Stimulated activated CD4-positive, alpha-beta T cell treated with anti-CD3 and anti-CD28 coated beads, Interleukin-4, amount 100 ng/mL, for 4 hours (primary cell): Measurements from ENCODE around the gene CMSS1.
"Not testable (repeated sequence)": the region's sequence is repeated elsewhere in the genome, so short reads cannot be mapped to it uniquely, and the experiment has no call there.

Experiments used
- DNase-seq, 2 experiments: peaks; one replicate each; pipeline ENCODE4 v3.0.0-alpha.2; 2020

The CMSS1 gene

GRCh38 chr3:100093831-100094230 lies 276.2 kb downstream of the CMSS1 start:
- DNase-seq, result no peak

DNA sequence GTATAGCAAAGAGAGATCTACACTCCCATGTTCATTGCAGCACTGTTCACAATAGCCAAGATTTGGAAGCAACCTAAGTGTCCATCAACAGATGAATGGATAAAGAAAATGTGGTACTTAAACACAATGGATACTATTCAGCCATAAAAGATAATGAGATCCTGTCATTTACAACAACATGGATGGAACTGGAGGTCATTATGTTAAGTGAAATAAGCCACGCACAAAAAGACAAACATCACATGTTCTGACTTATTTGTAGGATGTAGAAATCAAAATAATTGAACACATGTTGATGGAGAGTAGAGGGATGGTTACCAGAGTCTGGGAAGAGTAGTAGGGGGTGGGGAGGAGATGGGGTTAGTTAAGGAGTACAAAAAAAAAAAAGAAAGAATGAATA lies 278.6 kb downstream of the CMSS1 start:
- DNase-seq, result not testable (repeated sequence)

GRCh38 chr3:100096866-100097265 lies 279.2 kb downstream of the CMSS1 start:
- DNase-seq, result no peak

GRCh38 chr3:100097919-100098783 lies 280.5 kb downstream of the CMSS1 start:
- DNase-seq, result no peak

DNA sequence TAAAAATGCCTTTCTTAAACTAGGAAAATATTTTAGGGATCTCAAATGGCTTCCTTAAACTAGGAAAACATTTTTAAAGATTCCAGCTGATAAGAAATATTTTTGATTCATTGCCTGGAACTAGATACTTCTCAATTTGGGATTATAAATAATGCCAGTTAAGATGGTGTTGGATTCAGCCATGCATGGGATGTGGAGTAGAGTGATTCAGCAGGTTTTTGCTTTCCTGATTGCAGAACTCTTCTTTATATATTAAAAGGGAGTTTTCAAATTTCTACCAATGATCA lies 281.1 kb downstream of the CMSS1 start:
- no peak for DNase-seq

DNA sequence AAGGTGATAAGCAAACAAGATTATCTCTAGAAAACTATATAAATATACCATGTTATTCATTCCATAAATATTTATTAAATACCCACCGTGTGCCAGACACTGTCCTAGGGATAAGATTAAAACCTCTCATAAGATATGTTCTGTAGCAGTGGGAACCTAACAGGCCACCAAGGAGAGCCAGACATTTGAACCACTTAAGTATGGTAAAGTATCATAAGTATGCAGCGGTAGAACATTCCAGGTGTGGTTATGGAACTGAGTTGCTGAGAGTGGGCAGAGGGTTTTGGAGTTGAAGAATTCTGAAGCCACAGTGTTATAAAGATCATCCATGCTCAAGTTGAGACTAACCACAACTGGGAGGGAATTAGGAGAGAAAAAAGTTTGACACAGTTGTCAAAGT lies 282.0 kb downstream of the CMSS1 start:
- no peak for DNase-seq

DNA sequence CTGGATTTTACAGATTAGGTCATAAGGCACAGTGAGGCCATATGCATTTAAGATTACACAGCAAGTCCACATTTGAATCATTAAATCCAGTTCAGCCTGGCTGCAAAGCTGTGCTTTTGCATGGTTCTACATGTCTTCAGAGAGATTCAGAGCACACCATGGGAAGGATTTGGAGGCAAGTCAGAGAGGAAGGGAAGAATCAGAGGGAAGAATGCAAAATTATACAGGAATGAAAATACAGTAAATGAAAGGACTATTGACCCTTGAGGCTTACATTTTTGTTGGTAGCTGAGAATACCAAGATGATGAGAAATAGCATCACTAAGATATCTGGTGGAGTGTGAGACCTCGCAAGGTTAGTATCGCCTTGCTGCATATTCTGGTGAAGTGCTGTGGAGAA lies 282.8 kb downstream of the CMSS1 start:
- no peak for DNase-seq

DNA sequence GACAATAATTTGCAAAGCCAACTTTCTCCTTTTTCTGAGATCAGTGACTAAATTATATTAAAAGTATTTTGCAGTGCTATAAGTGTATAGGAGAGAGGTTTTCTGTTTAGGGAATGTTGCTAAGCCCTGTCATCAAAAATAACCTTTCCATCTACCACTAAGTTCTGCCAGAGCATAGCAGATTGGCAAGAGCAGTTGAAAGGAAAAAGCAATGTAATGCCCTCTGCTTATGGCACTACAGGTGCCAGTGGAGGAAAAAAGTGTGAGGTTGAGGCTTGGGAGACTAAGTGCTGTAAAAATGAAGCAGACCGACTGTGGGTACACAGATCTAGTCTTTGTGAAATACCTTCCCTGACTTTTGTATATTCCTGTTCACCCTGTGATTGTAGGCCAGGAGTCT lies 285.1 kb downstream of the CMSS1 start:
- DNase-seq, result no peak

GRCh38 chr3:100103558-100104441 lies 286.1 kb downstream of the CMSS1 start:
- no peak for DNase-seq

- no peak for DNase-seq
Observed at GRCh38 chr3:100104442-100104798, 286.8 kb downstream of the CMSS1 start.

GRCh38 chr3:100104817-100105413 lies 287.3 kb downstream of the CMSS1 start:
- DNase-seq, result no peak

DNA sequence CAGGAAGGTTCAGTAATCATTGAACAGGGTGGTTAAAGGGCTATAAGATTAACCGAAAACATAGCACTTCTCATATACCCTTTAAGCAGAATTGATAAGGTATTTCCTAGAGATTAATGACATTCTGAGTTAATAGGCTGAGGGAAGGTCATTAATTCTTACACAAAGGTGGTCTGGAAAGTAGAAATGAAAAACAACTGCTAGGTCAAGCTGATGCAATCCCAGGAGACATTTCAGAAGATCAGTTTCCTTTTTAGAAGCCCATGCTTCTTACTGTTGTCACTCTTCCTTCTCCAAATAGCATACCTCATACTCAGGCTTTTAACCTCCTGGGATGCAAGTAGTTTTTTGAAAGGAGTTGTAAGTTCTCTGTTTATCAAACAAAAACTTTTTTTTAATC lies 287.8 kb downstream of the CMSS1 start:
- no peak for DNase-seq

DNA sequence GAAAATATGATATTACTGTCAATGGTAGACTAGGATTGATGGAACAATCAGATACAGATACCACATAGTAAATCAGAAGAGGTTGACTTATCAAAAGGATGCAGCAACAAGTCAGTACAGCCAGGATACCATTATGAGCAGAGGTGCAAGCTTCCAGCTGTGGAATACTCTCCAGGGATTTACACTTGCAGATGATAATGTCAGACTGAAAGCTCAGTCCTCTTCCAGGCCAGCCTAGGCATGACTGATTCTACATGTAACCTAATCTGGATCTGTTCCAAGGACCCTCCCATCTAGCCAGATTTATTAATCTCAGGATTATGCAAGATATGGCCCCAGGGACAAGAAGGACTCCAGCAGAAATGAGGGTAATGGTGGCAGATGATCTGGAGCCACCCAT lies 288.4 kb downstream of the CMSS1 start:
- no peak for DNase-seq

- no peak for DNase-seq
Observed at GRCh38 chr3:100106531-100107141, 289.0 kb downstream of the CMSS1 start.

DNA sequence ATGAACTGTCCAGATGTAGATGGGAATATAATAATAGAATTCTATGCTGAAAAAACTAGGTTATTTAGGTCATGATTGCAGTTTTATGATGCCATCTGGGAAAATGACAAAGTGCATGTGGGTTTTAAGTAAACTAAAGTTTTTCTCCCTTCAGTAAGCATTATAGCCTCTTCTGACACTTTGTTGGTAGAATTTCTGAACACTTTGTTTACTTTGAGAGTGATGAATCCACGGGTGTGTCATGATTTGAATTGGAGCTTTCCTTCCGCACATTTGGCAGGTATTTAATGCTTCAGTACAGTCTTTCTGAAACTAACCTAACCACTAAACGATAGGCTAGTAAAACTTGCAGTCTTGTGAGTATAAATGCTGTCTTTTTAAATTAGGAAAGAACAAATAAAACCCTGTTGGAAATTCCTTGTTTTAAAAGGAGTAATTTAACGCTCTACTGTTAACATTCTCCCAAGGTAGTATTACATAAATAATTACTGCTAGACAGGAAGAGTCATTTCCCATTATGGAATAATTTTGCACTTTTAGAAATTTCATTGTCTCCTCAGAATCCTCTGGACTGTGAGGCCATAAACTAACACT lies 289.7 kb downstream of the CMSS1 start:
- no peak for DNase-seq

DNA sequence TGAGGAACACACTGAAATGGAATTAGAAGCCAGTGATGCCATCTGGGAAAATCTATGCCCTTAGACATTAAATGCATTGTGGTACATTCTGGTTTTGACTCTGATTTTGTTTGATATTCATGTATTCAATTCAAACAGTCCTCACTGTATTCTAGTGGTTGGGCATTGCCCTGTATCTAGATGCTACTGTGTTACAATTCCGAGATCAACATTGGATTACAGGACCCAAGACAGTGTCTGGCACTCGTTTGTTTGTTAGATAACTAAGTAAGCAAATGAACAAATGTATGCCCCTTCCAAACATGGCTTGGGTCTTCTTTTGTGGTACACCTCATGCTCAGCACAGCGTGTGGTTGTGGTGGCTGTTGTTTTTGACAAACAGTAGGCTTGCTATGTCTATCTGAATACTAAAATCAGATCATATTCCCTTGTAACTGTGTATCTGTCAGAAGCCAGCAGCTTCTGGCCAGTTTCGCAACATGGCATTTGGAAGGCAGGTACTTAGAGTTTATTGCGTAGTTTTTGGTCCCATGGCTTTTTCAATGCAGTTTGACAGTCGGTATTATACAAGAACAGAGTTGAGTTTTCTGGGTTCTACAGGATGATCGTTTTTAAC lies 290.9 kb downstream of the CMSS1 start:
- no peak for DNase-seq

GRCh38 chr3:100110162-100110561 lies 292.5 kb downstream of the CMSS1 start:
- no peak for DNase-seq

DNA sequence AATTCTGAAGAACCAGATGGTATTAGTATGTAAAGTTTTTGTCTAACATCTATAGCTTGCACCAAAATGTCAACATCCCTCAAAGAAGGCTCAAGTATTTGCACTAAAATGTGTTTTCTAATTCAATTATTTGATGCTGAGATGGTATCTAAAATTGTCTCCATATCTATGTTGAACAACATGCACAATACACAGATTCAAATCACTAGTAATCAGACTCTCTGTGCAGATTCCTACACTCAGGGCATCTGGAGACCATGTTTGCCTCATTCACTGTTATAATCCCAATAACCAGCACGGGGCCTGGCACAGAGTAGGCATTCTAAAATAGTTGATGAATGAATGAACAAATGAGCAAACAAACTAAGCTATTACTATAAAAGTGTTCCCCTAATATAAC lies 294.1 kb downstream of the CMSS1 start:
- no peak for DNase-seq

GRCh38 chr3:100113723-100114412 lies 296.2 kb downstream of the CMSS1 start:
- no peak for DNase-seq

DNA sequence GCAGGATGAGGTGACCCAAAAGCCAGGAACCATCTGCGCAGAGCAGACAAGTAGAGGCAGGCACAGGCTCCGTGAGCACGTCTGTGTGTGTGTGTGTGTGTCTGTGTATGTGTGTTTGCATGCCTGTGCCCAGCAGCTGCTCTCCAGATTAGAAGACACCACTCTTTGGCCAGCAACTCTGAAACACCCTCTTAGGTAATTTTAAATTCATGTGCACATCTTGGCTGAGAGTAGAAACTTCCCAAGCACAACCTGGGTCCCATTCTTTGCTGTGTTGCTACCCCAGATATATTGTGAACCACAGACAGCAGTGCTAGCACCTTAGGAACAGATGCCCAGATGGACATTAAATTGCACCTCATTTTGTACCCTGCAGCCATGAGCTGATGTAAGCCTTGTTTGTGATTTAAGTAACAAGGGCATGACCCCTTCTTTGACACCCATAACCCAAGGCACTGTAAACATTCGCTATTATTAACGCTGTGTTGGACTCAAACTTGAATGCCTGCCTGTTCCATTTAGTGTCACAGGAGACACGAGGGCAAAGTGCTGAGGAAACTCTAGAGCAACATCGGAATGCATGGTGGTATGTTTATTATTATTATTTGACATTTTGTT lies 296.9 kb downstream of the CMSS1 start, which contains the start of gene FILIP1L:
TSS of gene FILIP1L (minus strand) at position 89 of the 618 bp plus-strand sequence.
- DNase-seq, result no peak

- no peak for DNase-seq
Observed at GRCh38 chr3:100117093-100117492, 299.4 kb downstream of the CMSS1 start.
